Esophagus muscularis mucosa (tissue), 4 donors: ENCODE measurements around the gene TMPRSS11D. TPM values are rescaled to one million over a fixed set of nuclear protein-coding genes. Genes with fewer than 3 reads are reported as not detected.

ENCODE experiments used
- DNase-seq: peaks from one replicate; pipeline ENCODE4 v3.0.0-alpha.2; 2017; ENCODE audit errors: extremely low spot score
- H3K27ac ChIP-seq, 4 donors: fragments of 200-600 bp; sonication (generic); replicated peaks in 1 of 4; 1 replicate in 3 of 4; 2 replicates in 1 of 4; pipeline ENCODE4 v1.5.1; 2016 to 2019; ENCODE audit warnings: mild to moderate bottlenecking in 1 of 4
- H3K27me3 ChIP-seq, 4 donors: fragments of 200-600 bp; sonication (generic); one replicate each; pipeline versions ENCODE4 v1.5.1 to v1.6.0; 2016 to 2019
- H3K36me3 ChIP-seq, 4 donors: fragments of 200-600 bp; sonication (generic); one replicate each; pipeline ENCODE4 v1.5.1; 2016 to 2019
- H3K4me1 ChIP-seq, 4 donors: fragments of 200-600 bp; sonication (generic); one replicate each; pipeline ENCODE4 v1.5.1; 2016 to 2019
- H3K4me3 ChIP-seq, 4 donors: fragments of 200-600 bp; sonication (generic); 1 replicate in 2 of 4; 2 replicates in 2 of 4; pipeline ENCODE4 v1.5.1; 2016 to 2019; ENCODE audit warnings: mild to moderate bottlenecking in 4 of 4, moderate library complexity in 1 of 4
- H3K9me3 ChIP-seq, 4 donors: fragments of 200-600 bp; sonication (generic); 1 replicate in 3 of 4; 2 replicates in 1 of 4; pipeline ENCODE4 v1.5.1; 2016 to 2019
- CTCF ChIP-seq, 3 experiments: fragments of 200-600 bp in 2 of 3; fragments of 450-650 bp in 1 of 3; sonication (generic) in 2 of 3; IDR thresholded peaks; one replicate each; pipeline ENCODE4 v1.5.1; 2017 to 2019; ENCODE audit warnings: antibody characterized with exemption in 3 of 3, mild to moderate bottlenecking in 2 of 3, moderate library complexity in 1 of 3
- EP300 ChIP-seq: sonication (generic); formaldehyde crosslinking; IDR thresholded peaks from one replicate; pipeline ENCODE4 v1.6.1; 2017; ENCODE audit warnings: antibody characterized with exemption
- POLR2A ChIP-seq: fragments of 450-650 bp; IDR thresholded peaks from one replicate; pipeline ENCODE4 v1.6.1; 2017; ENCODE audit warnings: antibody characterized with exemption, moderate library complexity, mild to moderate bottlenecking, low read depth
- POLR2AphosphoS5 ChIP-seq, 2 donors: sonication (generic); formaldehyde crosslinking; IDR thresholded peaks; one replicate each; pipeline ENCODE4 v1.6.1; 2017; ENCODE audit warnings: antibody characterized with exemption in 2 of 2
- WGBS: methylation state at CpG from one replicate; pipeline ENCODE4 v1.1.5; 2018; 5-methylcytosine and 5-hydroxymethylcytosine counted together
- intact Hi-C: fragments of 100-400 bp; cut with DNase I; formaldehyde crosslinking; loops from one replicate; pipeline ENCODE4 v1.15.1; 2023
- total RNA-seq, 4 donors: library from RNA; depleted of rRNA; stranded (reverse); fragments of >200 nt; gene quantifications; one replicate each; pipeline versions ENCODE4 v1.1.0 to v1.2.1, GENCODE V29; 2016

TMPRSS11D gene
- total RNA-seq, 4 donors from 2014 or later, result not detected

GRCh38 chr4:67884701-67885100 lies 899 bp upstream of the TMPRSS11D start:
- Histone ChIP-seq H3K27ac (no peak overlapping the region), H3K36me3 (no peaks in the 10 kb centered on the region), H3K4me1 (no peaks in the 10 kb centered on the region), H3K9me3 (no peaks in the 10 kb centered on the region), H3K4me3 (no peak overlapping the region), H3K27me3 (no peaks in the 10 kb centered on the region)
- TF ChIP-seq CTCF (IDR thresholded peaks at IDR 0.05) (no peak), EP300 (no peak), POLR2A (no peak), POLR2AphosphoS5 (IDR thresholded peaks at IDR 0.05) (no peak)
- no peak for DNase-seq
- intact Hi-C loops, result no loop called here

GRCh38 chr4:67883458-67883857 lies 344 bp downstream of the TMPRSS11D start:
- TF ChIP-seq EP300, result no peak
- no peak for TF ChIP-seq POLR2AphosphoS5 (IDR thresholded peaks at IDR 0.05)
- no peak for TF ChIP-seq POLR2A
- no peak for TF ChIP-seq CTCF (IDR thresholded peaks at IDR 0.05)
- Histone ChIP-seq H3K4me1 (no peaks in the 10 kb centered on the region), H3K9me3 (no peaks in the 10 kb centered on the region), H3K36me3 (no peaks in the 10 kb centered on the region), H3K27ac (no peak overlapping the region), H3K4me3 (no peak overlapping the region), H3K27me3 (no peaks in the 10 kb centered on the region)
- intact Hi-C loops, result no loop called here
- DNase-seq, result no peak
- WGBS, result 78% methylated on average over 5 of the region's 5 CpGs

- no peak overlapping the region for H3K27ac ChIP-seq
- no peaks in the 10 kb centered on the region for H3K27me3 ChIP-seq
- H3K4me3 ChIP-seq, result no peak overlapping the region
- no peaks in the 10 kb centered on the region for H3K4me1 ChIP-seq
- no peak for TF ChIP-seq POLR2A
- TF ChIP-seq EP300, result no peak
- TF ChIP-seq POLR2AphosphoS5 (IDR thresholded peaks at IDR 0.05), result no peak
- no peak for TF ChIP-seq CTCF (IDR thresholded peaks at IDR 0.05)
- whole genome bisulfite sequencing, result 33% methylated on average over 1 of the region's 1 CpG
- H3K9me3 ChIP-seq, result no peaks in the 10 kb centered on the region
- intact Hi-C loops, result no loop called here
- H3K36me3 ChIP-seq, result no peaks in the 10 kb centered on the region
- no peak for DNase-seq
Observed at GRCh38 chr4:67880866-67881610, 2.8 kb downstream of the TMPRSS11D start.

GRCh38 chr4:67879486-67879885 lies 4.3 kb downstream of the TMPRSS11D start:
- no peaks in the 10 kb centered on the region for H3K27me3 ChIP-seq
- DNase-seq, result no peak
- H3K4me1 ChIP-seq, result no peaks in the 10 kb centered on the region
- no peak overlapping the region for H3K27ac ChIP-seq
- 85% methylated on average over 3 of the region's 3 CpGs for WGBS
- no peaks in the 10 kb centered on the region for H3K36me3 ChIP-seq
- intact Hi-C loops, result no loop called here
- H3K4me3 ChIP-seq, result no peak overlapping the region
- TF ChIP-seq EP300, result no peak
- TF ChIP-seq CTCF (IDR thresholded peaks at IDR 0.05), result no peak
- TF ChIP-seq POLR2AphosphoS5 (IDR thresholded peaks at IDR 0.05), result no peak
- no peaks in the 10 kb centered on the region for H3K9me3 ChIP-seq

GRCh38 chr4:67877086-67877485 lies 6.7 kb downstream of the TMPRSS11D start:
- no peak for DNase-seq

More at GRCh38 chr4:67877086-67877485, 6.7 kb downstream of the TMPRSS11D start:
- Histone ChIP-seq H3K4me1 (no peaks in the 10 kb centered on the region), H3K27ac (no peak overlapping the region), H3K4me3 (no peak overlapping the region), H3K36me3 (no peaks in the 10 kb centered on the region), H3K9me3 (no peaks in the 10 kb centered on the region), H3K27me3 (no peaks in the 10 kb centered on the region)
- intact Hi-C loops, result no loop called here
- TF ChIP-seq EP300 (no peak), POLR2A (no peak), CTCF (IDR thresholded peaks at IDR 0.05) (no peak), POLR2AphosphoS5 (IDR thresholded peaks at IDR 0.05) (no peak)
- 92% methylated on average over 3 of the region's 3 CpGs for WGBS
